C4-2B (cell line): ENCODE results near the gene ORC6.

Experiments used
- H3K27ac ChIP-seq: fragments of 450-650 bp; 2 replicates; pipeline ENCODE4 v1.5.1; 2017
- ZFX ChIP-seq: fragments of 450-650 bp; IDR thresholded peaks from 2 replicates; pipeline ENCODE4 v1.6.1; 2017
- TF ChIP-seq, protein P1 (sequence below): fragments of 450-650 bp; conservative IDR thresholded peaks from 2 replicates; pipeline ENCODE4 v1.5.1; 2017; ENCODE audit warnings: mild to moderate bottlenecking

The ORC6 gene

DNA sequence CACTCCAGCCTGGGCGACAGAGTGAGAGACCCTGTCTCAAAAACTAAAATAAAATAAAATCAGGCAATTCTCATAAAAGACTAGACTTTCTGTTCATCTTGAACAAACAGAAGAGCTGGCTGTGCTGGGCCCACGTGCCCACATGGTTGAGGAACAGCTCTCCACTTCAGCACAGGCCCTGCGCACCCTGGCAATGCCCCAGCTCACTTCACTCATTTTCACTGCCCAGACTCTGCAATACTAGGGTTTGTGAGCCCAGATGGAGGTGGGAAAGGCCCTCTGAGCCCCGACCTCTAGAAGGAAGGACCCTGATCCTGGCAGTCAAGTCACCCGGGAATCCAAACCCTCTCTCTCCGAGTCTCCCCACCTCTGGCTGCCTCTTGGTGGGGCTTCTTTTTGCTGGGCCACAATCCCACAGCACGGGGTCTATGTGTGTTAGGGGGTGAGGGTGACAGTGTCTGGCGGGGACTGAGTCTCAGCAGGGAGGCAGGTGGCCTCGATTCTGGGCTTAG, 43.9 kb downstream of the ORC6 start:
- no peak for TF ChIP-seq ZFX
- TF ChIP-seq, protein P1, sequence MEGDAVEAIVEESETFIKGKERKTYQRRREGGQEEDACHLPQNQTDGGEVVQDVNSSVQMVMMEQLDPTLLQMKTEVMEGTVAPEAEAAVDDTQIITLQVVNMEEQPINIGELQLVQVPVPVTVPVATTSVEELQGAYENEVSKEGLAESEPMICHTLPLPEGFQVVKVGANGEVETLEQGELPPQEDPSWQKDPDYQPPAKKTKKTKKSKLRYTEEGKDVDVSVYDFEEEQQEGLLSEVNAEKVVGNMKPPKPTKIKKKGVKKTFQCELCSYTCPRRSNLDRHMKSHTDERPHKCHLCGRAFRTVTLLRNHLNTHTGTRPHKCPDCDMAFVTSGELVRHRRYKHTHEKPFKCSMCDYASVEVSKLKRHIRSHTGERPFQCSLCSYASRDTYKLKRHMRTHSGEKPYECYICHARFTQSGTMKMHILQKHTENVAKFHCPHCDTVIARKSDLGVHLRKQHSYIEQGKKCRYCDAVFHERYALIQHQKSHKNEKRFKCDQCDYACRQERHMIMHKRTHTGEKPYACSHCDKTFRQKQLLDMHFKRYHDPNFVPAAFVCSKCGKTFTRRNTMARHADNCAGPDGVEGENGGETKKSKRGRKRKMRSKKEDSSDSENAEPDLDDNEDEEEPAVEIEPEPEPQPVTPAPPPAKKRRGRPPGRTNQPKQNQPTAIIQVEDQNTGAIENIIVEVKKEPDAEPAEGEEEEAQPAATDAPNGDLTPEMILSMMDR: no peak
- no peak overlapping the region for H3K27ac ChIP-seq

DNA sequence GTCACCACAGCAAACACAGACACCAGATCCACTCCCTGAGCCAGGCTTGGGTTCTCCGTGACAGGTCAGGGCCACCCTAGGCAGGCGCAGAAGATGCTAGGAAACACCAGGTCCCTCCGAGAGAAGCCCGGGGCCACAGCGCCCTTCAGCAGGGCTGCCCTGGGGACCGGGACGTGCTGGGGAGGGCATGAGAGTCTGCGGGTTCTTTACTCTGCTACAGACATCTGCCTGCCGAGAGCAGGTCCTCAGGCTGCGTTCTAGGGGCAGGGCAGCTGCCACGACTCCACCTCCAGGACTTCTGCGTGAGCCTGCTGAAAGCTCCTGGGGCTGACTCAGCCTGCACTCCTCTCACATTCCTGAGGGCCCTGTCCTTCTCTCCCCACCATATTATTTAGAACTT, 47.2 kb downstream of the ORC6 start:
- no peak overlapping the region for H3K27ac ChIP-seq
- TF ChIP-seq, protein P1: no peak
- no peak for TF ChIP-seq ZFX

DNA sequence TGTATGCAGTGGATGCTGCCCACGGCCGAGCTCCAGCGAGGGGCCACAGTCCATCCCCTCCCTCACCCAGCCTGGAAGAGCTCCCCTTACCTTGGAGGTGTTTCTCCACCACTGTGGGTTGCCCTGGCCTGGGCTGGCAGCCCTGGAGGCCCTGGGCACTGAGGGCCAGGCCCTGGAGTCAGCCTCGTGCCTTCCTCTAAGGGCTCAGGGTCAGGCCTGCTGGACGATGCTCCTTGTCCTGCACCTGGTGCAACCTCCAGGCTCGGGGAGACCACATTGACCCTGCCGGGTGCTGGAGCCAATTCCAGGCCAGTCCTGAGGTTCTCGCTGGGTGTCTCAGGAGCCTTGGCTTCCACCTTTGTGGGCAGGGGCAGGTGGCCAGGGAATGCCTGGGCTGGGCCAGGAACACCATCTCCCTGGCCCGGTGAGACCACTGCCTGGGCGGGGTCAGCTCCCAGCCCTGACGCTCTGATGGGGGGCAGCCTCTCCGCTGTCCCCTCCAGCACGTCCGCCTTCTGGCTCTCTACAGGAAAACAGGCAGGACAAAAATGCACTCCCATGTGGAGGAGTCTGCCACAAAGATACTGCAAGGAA, 48.3 kb downstream of the ORC6 start:
- TF ChIP-seq, protein P1: no peak
- TF ChIP-seq ZFX: no peak

DNA sequence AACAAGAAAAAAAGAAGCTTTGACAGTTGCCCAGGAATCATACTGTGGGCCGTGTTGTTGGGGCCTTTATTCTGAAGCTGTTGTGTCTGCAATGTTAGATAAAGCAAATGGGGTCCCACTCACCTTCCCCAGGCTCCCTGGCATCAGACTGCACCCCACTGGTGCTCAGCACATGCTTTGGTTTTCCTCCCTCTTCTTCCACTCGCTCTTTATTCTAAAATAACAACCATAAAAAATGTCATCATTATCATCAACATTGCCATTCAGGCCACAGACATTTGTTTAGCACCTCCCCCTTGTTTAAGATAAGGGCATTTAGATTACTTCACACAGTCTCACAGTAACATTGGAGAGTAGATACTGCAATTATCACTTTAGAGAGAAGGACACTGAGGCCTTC, 50.5 kb downstream of the ORC6 start:
- no peak for TF ChIP-seq ZFX
- TF ChIP-seq, protein P1: no peak
- no peak overlapping the region for H3K27ac ChIP-seq

More for the DNA sequence above, 48.3 kb downstream of the ORC6 start:
- no peak overlapping the region for H3K27ac ChIP-seq

DNA sequence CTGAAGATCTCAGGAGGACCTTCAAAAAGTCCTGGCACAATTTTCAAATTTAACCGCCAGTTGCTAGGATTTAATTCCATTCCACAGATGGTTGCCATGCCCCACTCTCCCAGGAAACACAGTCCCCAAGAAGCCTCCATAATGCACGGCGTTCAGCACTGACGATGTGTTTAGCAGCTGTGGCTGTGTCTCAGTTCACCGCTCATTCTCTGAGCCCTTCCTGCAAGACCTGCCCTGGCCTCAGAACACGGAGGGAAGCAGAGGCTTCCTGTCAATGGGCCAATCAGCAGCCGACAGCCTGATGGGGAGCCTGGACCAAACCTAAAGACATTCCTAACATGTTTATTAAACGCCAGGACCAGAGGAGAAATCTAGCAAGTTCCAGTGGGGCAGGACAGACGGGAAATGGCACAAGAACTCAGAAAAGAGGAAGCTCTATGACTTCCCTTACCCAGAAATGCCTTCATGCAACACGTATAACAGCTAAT, 53.8 kb downstream of the ORC6 start:
- TF ChIP-seq, protein P1: no peak
- TF ChIP-seq ZFX: no peak
- no peak overlapping the region for H3K27ac ChIP-seq

DNA sequence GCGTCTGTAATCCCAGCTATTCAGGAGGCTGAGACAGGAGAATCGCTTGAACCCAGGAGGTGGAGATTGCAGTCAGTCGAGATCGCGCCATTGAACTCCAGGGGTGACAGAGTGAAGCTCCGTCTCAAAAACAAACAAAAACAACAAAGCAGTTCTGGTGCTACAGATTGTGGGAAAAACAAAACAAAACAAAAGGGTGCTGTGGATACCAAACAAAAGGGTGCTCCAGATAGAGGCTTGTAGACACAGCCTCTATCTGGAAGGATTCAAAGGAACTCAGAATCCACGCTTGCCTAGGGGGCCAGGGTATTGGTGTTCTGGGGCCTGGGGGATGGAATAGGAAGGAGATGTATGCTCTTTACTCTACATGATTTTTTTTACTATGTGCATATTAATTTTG, 56.2 kb downstream of the ORC6 start:
- H3K27ac ChIP-seq: no peak overlapping the region
- TF ChIP-seq, protein P1: no peak

DNA sequence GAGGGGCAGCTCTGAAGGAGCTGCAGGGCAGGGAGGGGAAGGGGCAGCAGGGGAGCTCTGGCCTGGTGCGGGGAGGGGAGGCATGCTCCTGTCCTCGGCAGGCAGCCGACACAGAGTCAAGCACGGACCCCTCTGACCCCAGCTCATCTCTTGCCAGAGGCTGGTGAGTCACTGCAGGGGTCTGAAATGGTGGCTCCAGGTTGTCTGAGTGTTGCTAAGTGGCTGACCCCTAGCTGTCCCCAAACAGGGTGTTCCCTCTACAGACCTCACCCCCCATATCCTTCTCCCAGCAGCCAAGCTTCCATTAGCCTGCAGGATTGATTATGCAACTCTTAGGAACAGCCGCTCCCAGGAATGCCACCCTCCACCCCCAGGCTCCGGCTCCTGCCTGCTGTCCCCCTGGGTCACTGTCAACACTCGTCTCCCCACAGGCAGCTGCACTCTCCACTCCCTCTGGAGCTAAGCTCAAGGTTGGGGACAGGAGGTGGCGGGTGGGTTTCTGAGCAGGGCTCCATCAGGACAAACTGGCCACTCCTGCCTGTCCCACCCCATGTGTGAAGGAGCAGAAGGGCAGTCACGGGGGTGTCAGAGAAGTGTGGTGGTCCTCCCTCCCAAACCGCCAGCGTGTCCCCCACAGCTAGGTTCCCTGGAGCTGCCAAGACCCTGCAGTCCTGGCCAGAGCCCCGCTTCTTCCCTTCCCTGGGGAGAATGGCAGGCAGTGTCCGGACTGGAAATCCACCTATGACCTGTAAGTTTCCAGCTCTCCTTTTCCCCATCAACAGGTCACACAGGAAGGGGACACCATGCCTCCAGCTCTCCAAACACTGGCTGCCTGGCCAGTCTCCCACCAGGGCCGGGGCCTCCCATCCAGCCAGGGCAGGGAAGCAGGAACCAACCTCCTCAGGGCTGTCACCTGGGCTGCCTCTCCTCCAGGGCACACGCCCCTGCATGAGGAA, 57.6 kb downstream of the ORC6 start:
- H3K27ac ChIP-seq: no peak overlapping the region

More for the DNA sequence above, 57.6 kb downstream of the ORC6 start:
- TF ChIP-seq, protein P1: no peak
